ENCODE data around the gene INPP4A.
A peak's percentile ranks its signal among the peaks of the same experiment; 100 is the strongest.

The INPP4A gene

GRCh38 chr2:98601532-98602132 is 157.0 kb downstream of the INPP4A start:
- DNase-seq: no peak

- DNase-seq: no peak
Observed at GRCh38 chr2:98604547-98604946, 159.9 kb downstream of the INPP4A start.

- no peak for DNase-seq
Observed at GRCh38 chr2:98605076-98605475, 160.4 kb downstream of the INPP4A start.

- no peak for DNase-seq
Observed at GRCh38 chr2:98606431-98606830, 161.8 kb downstream of the INPP4A start.

- no peak for DNase-seq
Observed at GRCh38 chr2:98607104-98607503, 162.4 kb downstream of the INPP4A start.

GRCh38 chr2:98607741-98608115 is 163.1 kb downstream of the INPP4A start:
- DNase-seq: no peak

- peak; percentile 55 for DNase-seq
Observed at GRCh38 chr2:98608116-98608961, 163.7 kb downstream of the INPP4A start, which contains the start of the genes COA5 and UNC50. COA5 (minus strand) TSS chr2:98608512; CDS start chr2:98608405, 107 bp downstream. UNC50 (plus strand) TSS chr2:98608589; CDS start chr2:98609760, 1,171 bp downstream.

- no peak for DNase-seq
Observed at GRCh38 chr2:98608962-98609604, 164.4 kb downstream of the INPP4A start.

- no peak for DNase-seq
Observed at GRCh38 chr2:98614024-98614739, 169.5 kb downstream of the INPP4A start.

- DNase-seq: no peak
Observed at GRCh38 chr2:98615481-98615880, 170.8 kb downstream of the INPP4A start.

- no peak for DNase-seq
Observed at GRCh38 chr2:98617149-98617548, 172.5 kb downstream of the INPP4A start.

- DNase-seq: no peak
Observed at GRCh38 chr2:98623657-98624056, 179.0 kb downstream of the INPP4A start.

- DNase-seq: no peak
Observed at GRCh38 chr2:98632351-98632750, 187.7 kb downstream of the INPP4A start.

GRCh38 chr2:98634406-98635092 is 189.9 kb downstream of the INPP4A start:
- no peak for DNase-seq

GRCh38 chr2:98637401-98638147 is 192.9 kb downstream of the INPP4A start:
- DNase-seq: no peak

- no peak for DNase-seq
Observed at GRCh38 chr2:98643496-98644100, 198.9 kb downstream of the INPP4A start.

Data from DMS153 (cell line).